GM23338 (cell line): ENCODE results near the gene PYGB. TPM values are rescaled to one million over a fixed set of nuclear protein-coding genes. Genes with fewer than 3 reads are reported as not detected.

ENCODE experiments used
- ATAC-seq: fragments of 200-7000 bp; cut with Tn5 transposase; 3 replicates; pipeline ENCODE4 v1.9.1; 2020
- DNase-seq: peaks from one replicate; pipeline ENCODE4 v3.0.0-alpha.2; 2015; ENCODE audit warnings: low spot score
- H2AFZ ChIP-seq: fragments of 200-600 bp; sonication (generic); 2 replicates; pipeline ENCODE4 v1.8.0; 2016; ENCODE audit warnings: antibody characterized with exemption, mild to moderate bottlenecking, moderate library complexity
- H3F3A ChIP-seq: fragments of 200-600 bp; sonication (generic); replicated peaks from 2 replicates; pipeline ENCODE4 v1.8.0; 2017; ENCODE audit warnings: antibody characterized with exemption, mixed run types, low read depth
- H3K27ac ChIP-seq: fragments of 200-600 bp; sonication (generic); 2 replicates; pipeline ENCODE4 v1.6.1; 2016; ENCODE audit warnings: low read depth
- H3K27me3 ChIP-seq: fragments of 200-600 bp; sonication (generic); 2 replicates; pipeline ENCODE4 v1.8.0; 2016; ENCODE audit warnings: mild to moderate bottlenecking, mixed run types, moderate library complexity; ENCODE audit not compliant: insufficient read depth
- H3K36me3 ChIP-seq: fragments of 200-600 bp; sonication (generic); 2 replicates; pipeline ENCODE4 v1.8.0; 2016; ENCODE audit warnings: mild to moderate bottlenecking; ENCODE audit not compliant: insufficient read depth
- H3K4me1 ChIP-seq: fragments of 200-600 bp; sonication (generic); 2 replicates; pipeline ENCODE4 v1.8.0; 2016; ENCODE audit warnings: mild to moderate bottlenecking, moderate library complexity; ENCODE audit not compliant: insufficient read depth
- H3K4me2 ChIP-seq: fragments of 200-600 bp; sonication (generic); 2 replicates; pipeline ENCODE4 v1.7.1; 2017; ENCODE audit warnings: mixed run types
- H3K4me3 ChIP-seq: fragments of 200-600 bp; sonication (generic); 2 replicates; pipeline ENCODE4 v1.6.1; 2016; ENCODE audit warnings: mixed run types
- H3K79me2 ChIP-seq: fragments of 200-600 bp; sonication (generic); replicated peaks from 2 replicates; pipeline ENCODE4 v1.8.0; 2017; ENCODE audit warnings: mild to moderate bottlenecking; ENCODE audit not compliant: insufficient read depth
- H3K9me2 ChIP-seq: fragments of 200-600 bp; sonication (generic); 2 replicates; pipeline ENCODE4 v1.8.0; 2017; ENCODE audit not compliant: insufficient read depth
- H4K20me1 ChIP-seq: fragments of 200-600 bp; sonication (generic); replicated peaks from 2 replicates; pipeline ENCODE4 v1.8.0; 2017; ENCODE audit warnings: mild to moderate bottlenecking; ENCODE audit not compliant: insufficient read depth
- H3K27ac Mint-ChIP-seq: 2 replicates; pipeline ENCODE4 v1.8.0; 2020; ENCODE audit warnings: inconsistent platforms, mild to moderate bottlenecking, moderate library complexity, mixed read lengths
- H3K27me3 Mint-ChIP-seq: 3 replicates; pipeline ENCODE4 v1.8.0; 2022; ENCODE audit warnings: low read depth, mild to moderate bottlenecking, moderate library complexity, mixed read lengths, inconsistent platforms; ENCODE audit not compliant: insufficient read depth, poor library complexity
- H3K36me3 Mint-ChIP-seq: 3 replicates; pipeline ENCODE4 v1.8.0; 2021; ENCODE audit warnings: low read depth, mild to moderate bottlenecking, inconsistent platforms, moderate library complexity, mixed read lengths
- H3K4me1 Mint-ChIP-seq: 3 replicates; pipeline ENCODE4 v1.8.0; 2020; ENCODE audit warnings: mild to moderate bottlenecking, inconsistent platforms, mixed read lengths
- H3K4me3 Mint-ChIP-seq: 3 replicates; pipeline ENCODE4 v1.8.0; 2021; ENCODE audit warnings: moderate library complexity, mild to moderate bottlenecking, inconsistent platforms, mixed read lengths
- H3K9me3 Mint-ChIP-seq: 3 replicates; pipeline ENCODE4 v1.8.0; 2020; ENCODE audit warnings: moderate library complexity, mild to moderate bottlenecking, inconsistent platforms, mixed read lengths
- CREB1 ChIP-seq: fragments of 250-450 bp; sonication (Bioruptor Pico); IDR thresholded peaks from 2 replicates; pipeline ENCODE4 v1.5.0; 2020; ENCODE audit warnings: low read depth, mild to moderate bottlenecking, moderate library complexity
- CTCF ChIP-seq, 2 experiments: fragments of 200-600 bp in 1 of 2; sonication (generic) in 1 of 2; conservative IDR thresholded peaks; 2 replicates each; pipeline versions ENCODE4 v1.5.1 to v1.6.1; 2016 to 2017; ENCODE audit warnings: antibody characterized with exemption in 2 of 2, low read depth in 2 of 2, mild to moderate bottlenecking in 2 of 2, moderate library complexity in 1 of 2
- ETS1 ChIP-seq: IDR thresholded peaks from 2 replicates; pipeline ENCODE4 v1.6.1; 2016; ENCODE audit warnings: antibody characterized with exemption
- EZH2 ChIP-seq: fragments of 200-600 bp; sonication (generic); IDR thresholded peaks from one replicate; pipeline ENCODE4 v1.8.0; 2017; ENCODE audit warnings: antibody characterized with exemption, mild to moderate bottlenecking, low read depth; ENCODE audit not compliant: unreplicated experiment
- EZH2phosphoT487 ChIP-seq: fragments of 200-600 bp; sonication (generic); IDR thresholded peaks from one replicate; pipeline ENCODE4 v1.8.1; 2018; ENCODE audit warnings: antibody characterized with exemption; ENCODE audit not compliant: unreplicated experiment
- JUNB ChIP-seq: IDR thresholded peaks from one replicate; pipeline ENCODE4 v1.6.1; 2016; ENCODE audit warnings: antibody characterized with exemption; ENCODE audit not compliant: unreplicated experiment
- NANOG ChIP-seq: IDR thresholded peaks from 2 replicates; pipeline ENCODE4 v1.6.1; 2016; ENCODE audit warnings: antibody characterized with exemption, borderline replicate concordance
- POLR2AphosphoS5 ChIP-seq: IDR thresholded peaks from 2 replicates; pipeline ENCODE4 v1.6.1; 2016; ENCODE audit warnings: antibody characterized with exemption, low read depth
- REST ChIP-seq: IDR thresholded peaks from one replicate; pipeline ENCODE4 v1.6.1; 2018; ENCODE audit warnings: antibody characterized with exemption; ENCODE audit not compliant: unreplicated experiment
- STAT1 ChIP-seq: IDR thresholded peaks from one replicate; pipeline ENCODE4 v1.6.1; 2016; ENCODE audit warnings: antibody characterized with exemption; ENCODE audit not compliant: unreplicated experiment
- ZNF114 ChIP-seq: fragments of 250-450 bp; sonication (Bioruptor Pico); IDR thresholded peaks from 2 replicates; pipeline ENCODE4 v1.5.0; 2020; ENCODE audit warnings: mild to moderate bottlenecking, moderate library complexity
- ZNF331 ChIP-seq: fragments of 250-450 bp; sonication (Bioruptor Pico); IDR thresholded peaks from 2 replicates; pipeline ENCODE4 v1.5.0; 2020; ENCODE audit warnings: low read depth, mild to moderate bottlenecking, moderate library complexity
- ZNF462 ChIP-seq: fragments of 250-450 bp; sonication (Bioruptor Pico); IDR thresholded peaks from 2 replicates; pipeline ENCODE4 v1.5.0; 2020; ENCODE audit warnings: mild to moderate bottlenecking, moderate library complexity
- polyA plus RNA-seq: library from polyadenylated mRNA; unstranded; fragments of >200 nt; fragmentation: Nextera tagmentation; extraction: Ambion mirVana; gene quantifications from 2 replicates; pipeline ENCODE4 v1.2.1, GENCODE V29; 2016
- total RNA-seq: library from RNA; depleted of rRNA; stranded (reverse); fragments of >200 nt; shearing (Covaris generic); gene quantifications from 2 replicates; pipeline ENCODE4 v1.2.3, GENCODE V29; 2014

Gene PYGB
- total and polyA plus RNA-seq, 2 experiments from 2014 or later, result 15.6 to 64.0 TPM

- Mint-ChIP-seq H3K36me3 (no peaks in the 10 kb centered on the region; the same call in 2 of the 3 replicates), H3K9me3 (no peaks in the 10 kb centered on the region), H3K4me1 (peaks cover 8% of the 10 kb centered on the region), H3K27me3 (peaks cover 4% of the 10 kb centered on the region), H3K27ac (no peak overlapping the region), H3K4me3 (no peak overlapping the region)
- DNase-seq (no peak), ATAC-seq (no peak)
- Histone ChIP-seq H2AFZ (no peak overlapping the region), H3K79me2 (no peaks in the 10 kb centered on the region), H3K27ac (no peak overlapping the region), H3K9me2 (no peaks in the 10 kb centered on the region), H3K4me1 (no peaks in the 10 kb centered on the region), H3F3A (no peaks in the 10 kb centered on the region), H3K4me2 (no peak overlapping the region), H3K27me3 (no peaks in the 10 kb centered on the region), H3K4me3 (no peak overlapping the region), H4K20me1 (no peaks in the 10 kb centered on the region), H3K36me3 (no peaks in the 10 kb centered on the region)
- no peak for TF ChIP-seq REST
- no peak for TF ChIP-seq ZNF462
- no peak for TF ChIP-seq EZH2phosphoT487
- TF ChIP-seq CREB1, result no peak
- no peak for TF ChIP-seq ZNF331
- TF ChIP-seq CTCF (conservative IDR thresholded peaks at IDR 0.05; ENCODE audit: low read depth in 2 of 2), result no peak
- TF ChIP-seq NANOG, result no peak
- no peak for TF ChIP-seq JUNB
- TF ChIP-seq ETS1, result no peak
- TF ChIP-seq POLR2AphosphoS5, result no peak
- no peak for TF ChIP-seq ZNF114 (CRISPR knock-in tag)
- TF ChIP-seq STAT1, result no peak
- no peak for TF ChIP-seq EZH2
Measured at GRCh38 chr20:25229486-25230165, 18.3 kb upstream of the PYGB start.
